IMR-90 (cell line): ENCODE data around the gene C10orf120.

Experiments
- BHLHE40 ChIP-seq: fragments of 150-350 bp; IDR thresholded peaks from 2 replicates; pipeline ENCODE4 v1.6.1; 2016; ENCODE audit warnings: mild to moderate bottlenecking, low read depth, low read length
- CEBPB ChIP-seq: IDR thresholded peaks from 2 replicates; pipeline ENCODE4 v1.6.1; 2012; ENCODE audit warnings: low read depth, low read length, improper control_type of control experiment
- MAFK ChIP-seq: IDR thresholded peaks from 2 replicates; pipeline ENCODE4 v1.6.1; 2012; ENCODE audit warnings: low read depth, low read length, improper control_type of control experiment
- MAZ ChIP-seq: IDR thresholded peaks from 2 replicates; pipeline ENCODE4 v1.6.1; 2012; ENCODE audit warnings: low read depth, mild to moderate bottlenecking, low read length, improper control_type of control experiment, moderate library complexity, borderline replicate concordance
- MXI1 ChIP-seq: IDR thresholded peaks from 2 replicates; pipeline ENCODE4 v1.6.1; 2012; ENCODE audit warnings: low read depth, mild to moderate bottlenecking, low read length, moderate library complexity, borderline replicate concordance
- POLR2A ChIP-seq: IDR thresholded peaks from 2 replicates; pipeline ENCODE4 v1.6.1; 2012; ENCODE audit warnings: mild to moderate bottlenecking, low read depth, low read length
- RAD21 ChIP-seq: IDR thresholded peaks from 2 replicates; pipeline ENCODE4 v1.6.1; 2012; ENCODE audit warnings: low read length, improper control_type of control experiment
- USF2 ChIP-seq: fragments of 150-350 bp; IDR thresholded peaks from 2 replicates; pipeline ENCODE4 v1.6.1; 2017; ENCODE audit warnings: mild to moderate bottlenecking, antibody characterized with exemption, low read length, low read depth
- TF ChIP-seq, protein P1 (sequence below): conservative IDR thresholded peaks from 2 replicates; pipeline ENCODE4 v1.5.1; 2012; ENCODE audit warnings: mild to moderate bottlenecking, low read depth, low read length, improper control_type of control experiment

GRCh38 chr10:122713091-122713885 is 13.6 kb upstream of the C10orf120 start:
- TF ChIP-seq, protein P1, sequence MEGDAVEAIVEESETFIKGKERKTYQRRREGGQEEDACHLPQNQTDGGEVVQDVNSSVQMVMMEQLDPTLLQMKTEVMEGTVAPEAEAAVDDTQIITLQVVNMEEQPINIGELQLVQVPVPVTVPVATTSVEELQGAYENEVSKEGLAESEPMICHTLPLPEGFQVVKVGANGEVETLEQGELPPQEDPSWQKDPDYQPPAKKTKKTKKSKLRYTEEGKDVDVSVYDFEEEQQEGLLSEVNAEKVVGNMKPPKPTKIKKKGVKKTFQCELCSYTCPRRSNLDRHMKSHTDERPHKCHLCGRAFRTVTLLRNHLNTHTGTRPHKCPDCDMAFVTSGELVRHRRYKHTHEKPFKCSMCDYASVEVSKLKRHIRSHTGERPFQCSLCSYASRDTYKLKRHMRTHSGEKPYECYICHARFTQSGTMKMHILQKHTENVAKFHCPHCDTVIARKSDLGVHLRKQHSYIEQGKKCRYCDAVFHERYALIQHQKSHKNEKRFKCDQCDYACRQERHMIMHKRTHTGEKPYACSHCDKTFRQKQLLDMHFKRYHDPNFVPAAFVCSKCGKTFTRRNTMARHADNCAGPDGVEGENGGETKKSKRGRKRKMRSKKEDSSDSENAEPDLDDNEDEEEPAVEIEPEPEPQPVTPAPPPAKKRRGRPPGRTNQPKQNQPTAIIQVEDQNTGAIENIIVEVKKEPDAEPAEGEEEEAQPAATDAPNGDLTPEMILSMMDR = no peak
- TF ChIP-seq RAD21 = no peak
- no peak for TF ChIP-seq POLR2A
- no peak for TF ChIP-seq CEBPB
- TF ChIP-seq BHLHE40 = no peak
- no peak for TF ChIP-seq USF2
- TF ChIP-seq MAZ = no peak
- no peak for TF ChIP-seq MAFK
- no peak for TF ChIP-seq MXI1
